ENCODE results near the gene MAGOH. TPM values are rescaled to one million over a fixed set of nuclear protein-coding genes. Genes with fewer than 3 reads are reported as not detected.

The MAGOH gene
- total and polyA plus RNA-seq, 2 of the 13 experiments (the other 11 are each of a cell fraction or from before 2014, with no cell fraction given), result 24.1 to 87.0 TPM

DNA sequence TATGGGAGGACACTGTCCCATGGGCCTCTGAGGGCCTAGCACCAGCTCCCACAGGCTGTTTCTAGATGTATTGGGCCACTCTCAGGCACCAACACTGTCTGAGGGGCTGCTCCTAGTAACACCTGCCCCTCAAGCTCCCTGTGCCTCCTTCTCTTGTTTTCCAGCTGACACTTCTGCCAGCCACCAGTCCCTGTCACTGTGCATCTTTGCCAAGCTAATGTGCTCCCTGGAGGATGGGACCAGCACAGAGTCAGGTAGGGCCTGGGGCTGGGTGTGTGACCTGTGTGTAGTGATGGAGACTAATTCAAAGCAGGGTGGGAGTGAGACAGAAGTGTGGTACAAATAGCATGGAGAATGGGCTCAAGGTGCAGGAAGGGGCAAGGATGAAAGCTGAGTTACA lies 29.4 kb upstream of the MAGOH start (continued):
- TF ChIP-seq, protein P1, sequence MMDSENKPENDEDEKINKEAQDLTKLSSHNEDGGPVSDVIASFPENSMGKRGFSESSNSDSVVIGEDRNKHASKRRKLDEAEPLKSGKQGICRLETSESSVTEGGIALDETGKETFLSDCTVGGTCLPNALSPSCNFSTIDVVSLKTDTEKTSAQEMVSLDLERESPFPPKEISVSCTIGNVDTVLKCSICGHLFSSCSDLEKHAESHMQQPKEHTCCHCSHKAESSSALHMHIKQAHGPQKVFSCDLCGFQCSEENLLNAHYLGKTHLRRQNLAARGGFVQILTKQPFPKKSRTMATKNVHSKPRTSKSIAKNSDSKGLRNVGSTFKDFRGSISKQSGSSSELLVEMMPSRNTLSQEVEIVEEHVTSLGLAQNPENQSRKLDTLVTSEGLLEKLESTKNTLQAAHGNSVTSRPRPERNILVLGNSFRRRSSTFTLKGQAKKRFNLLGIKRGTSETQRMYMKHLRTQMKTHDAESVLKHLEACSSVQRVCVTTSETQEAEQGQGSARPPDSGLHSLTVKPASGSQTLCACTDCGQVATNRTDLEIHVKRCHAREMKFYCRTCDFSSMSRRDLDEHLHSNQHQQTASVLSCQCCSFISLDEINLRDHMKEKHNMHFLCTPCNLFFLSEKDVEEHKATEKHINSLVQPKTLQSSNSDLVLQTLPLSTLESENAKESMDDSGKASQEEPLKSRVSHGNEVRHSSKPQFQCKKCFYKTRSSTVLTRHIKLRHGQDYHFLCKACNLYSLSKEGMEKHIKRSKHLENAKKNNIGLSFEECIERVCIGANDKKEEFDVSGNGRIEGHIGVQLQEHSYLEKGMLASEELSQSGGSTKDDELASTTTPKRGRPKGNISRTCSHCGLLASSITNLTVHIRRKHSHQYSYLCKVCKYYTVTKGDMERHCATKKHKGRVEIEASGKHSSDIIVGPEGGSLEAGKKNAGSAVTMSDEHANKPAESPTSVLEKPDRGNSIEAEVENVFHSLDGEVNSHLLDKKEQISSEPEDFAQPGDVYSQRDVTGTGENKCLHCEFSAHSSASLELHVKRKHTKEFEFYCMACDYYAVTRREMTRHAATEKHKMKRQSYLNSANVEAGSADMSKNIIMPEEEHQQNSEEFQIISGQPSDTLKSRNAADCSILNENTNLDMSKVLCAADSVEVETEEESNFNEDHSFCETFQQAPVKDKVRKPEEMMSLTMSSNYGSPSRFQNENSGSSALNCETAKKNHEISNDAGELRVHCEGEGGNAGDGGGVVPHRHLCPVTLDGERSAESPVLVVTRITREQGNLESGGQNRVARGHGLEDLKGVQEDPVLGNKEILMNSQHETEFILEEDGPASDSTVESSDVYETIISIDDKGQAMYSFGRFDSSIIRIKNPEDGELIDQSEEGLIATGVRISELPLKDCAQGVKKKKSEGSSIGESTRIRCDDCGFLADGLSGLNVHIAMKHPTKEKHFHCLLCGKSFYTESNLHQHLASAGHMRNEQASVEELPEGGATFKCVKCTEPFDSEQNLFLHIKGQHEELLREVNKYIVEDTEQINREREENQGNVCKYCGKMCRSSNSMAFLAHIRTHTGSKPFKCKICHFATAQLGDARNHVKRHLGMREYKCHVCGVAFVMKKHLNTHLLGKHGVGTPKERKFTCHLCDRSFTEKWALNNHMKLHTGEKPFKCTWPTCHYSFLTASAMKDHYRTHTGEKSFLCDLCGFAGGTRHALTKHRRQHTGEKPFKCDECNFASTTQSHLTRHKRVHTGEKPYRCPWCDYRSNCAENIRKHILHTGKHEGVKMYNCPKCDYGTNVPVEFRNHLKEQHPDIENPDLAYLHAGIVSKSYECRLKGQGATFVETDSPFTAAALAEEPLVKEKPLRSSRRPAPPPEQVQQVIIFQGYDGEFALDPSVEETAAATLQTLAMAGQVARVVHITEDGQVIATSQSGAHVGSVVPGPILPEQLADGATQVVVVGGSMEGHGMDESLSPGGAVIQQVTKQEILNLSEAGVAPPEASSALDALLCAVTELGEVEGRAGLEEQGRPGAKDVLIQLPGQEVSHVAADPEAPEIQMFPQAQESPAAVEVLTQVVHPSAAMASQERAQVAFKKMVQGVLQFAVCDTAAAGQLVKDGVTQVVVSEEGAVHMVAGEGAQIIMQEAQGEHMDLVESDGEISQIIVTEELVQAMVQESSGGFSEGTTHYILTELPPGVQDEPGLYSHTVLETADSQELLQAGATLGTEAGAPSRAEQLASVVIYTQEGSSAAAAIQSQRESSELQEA (CRISPR knock-in tag; IDR thresholded peaks at IDR 0.05; ENCODE audit: not compliant biosample characterization), result no peak
- no peak for TF ChIP-seq ZNF121 (CRISPR knock-in tag; IDR thresholded peaks at IDR 0.05)

DNA sequence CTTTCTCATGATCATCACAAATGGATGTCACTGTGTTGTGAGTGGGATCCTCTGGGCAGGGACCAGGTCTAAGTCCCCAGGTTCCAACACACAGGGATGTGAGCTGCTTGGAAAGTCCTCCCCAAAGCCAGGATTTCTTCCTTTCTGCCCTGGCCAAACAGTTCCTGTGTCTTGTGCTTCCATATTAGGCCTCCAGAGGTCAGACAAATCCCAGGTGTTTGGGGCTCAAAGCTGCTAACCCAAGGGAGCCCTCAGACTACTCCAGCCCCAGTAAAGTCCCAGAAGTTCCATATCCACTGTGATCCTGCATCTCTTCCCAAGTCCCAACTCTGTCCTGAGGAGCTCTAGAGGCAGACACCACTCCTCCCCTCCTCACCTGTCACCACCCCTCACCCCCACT lies 27.7 kb upstream of the MAGOH start:
- Histone ChIP-seq H3K27me3 (ENCODE audit: control insufficient read depth in 1 of 2, insufficient read depth in 2 of 2, low read length in 2 of 2) (no peaks in the 10 kb centered on the region), H4K20me1 (ENCODE audit: insufficient read depth, low read length) (no peaks in the 10 kb centered on the region), H3K36me3 (replicated peaks in 1 of 2; ENCODE audit: control insufficient read depth in 1 of 2, insufficient read depth in 2 of 2, low read length in 2 of 2) (peaks cover 25 to 50% of the 10 kb centered on the region in 2 experiments; a peak in 4 of 5 replicates), H3K27ac (ENCODE audit: extremely low read length, insufficient read depth, low read length) (no peak overlapping the region), H2AFZ (ENCODE audit: low read length) (no peak overlapping the region), H3K9ac (ENCODE audit: insufficient read depth, low read depth, low read length) (no peak overlapping the region), H3K4me3 (replicated peaks in 1 of 3; ENCODE audit: insufficient read depth in 1 of 3, low read depth in 2 of 3, low read length in 3 of 3) (no peak overlapping the region), H3K4me2 (ENCODE audit: low read depth, low read length) (no peak overlapping the region), H3K79me2 (ENCODE audit: insufficient read depth, low read length) (no peaks in the 10 kb centered on the region), H3K4me1 (ENCODE audit: insufficient read depth, low read length) (no peaks in the 10 kb centered on the region), H3K9me3 (ENCODE audit: low read length) (no peaks in the 10 kb centered on the region)
- ATAC-seq (peak; percentile 67), FAIRE-seq (no peak), DNase-seq (ENCODE audit: low spot score) (peak; percentile 17)
- BruUV-seq (replicated peaks), result no TSS peak
- peak; percentile 54 for TF ChIP-seq STAG1 (CRISPR knock-in tag; IDR thresholded peaks at IDR 0.05)
- TF ChIP-seq, protein P2, sequence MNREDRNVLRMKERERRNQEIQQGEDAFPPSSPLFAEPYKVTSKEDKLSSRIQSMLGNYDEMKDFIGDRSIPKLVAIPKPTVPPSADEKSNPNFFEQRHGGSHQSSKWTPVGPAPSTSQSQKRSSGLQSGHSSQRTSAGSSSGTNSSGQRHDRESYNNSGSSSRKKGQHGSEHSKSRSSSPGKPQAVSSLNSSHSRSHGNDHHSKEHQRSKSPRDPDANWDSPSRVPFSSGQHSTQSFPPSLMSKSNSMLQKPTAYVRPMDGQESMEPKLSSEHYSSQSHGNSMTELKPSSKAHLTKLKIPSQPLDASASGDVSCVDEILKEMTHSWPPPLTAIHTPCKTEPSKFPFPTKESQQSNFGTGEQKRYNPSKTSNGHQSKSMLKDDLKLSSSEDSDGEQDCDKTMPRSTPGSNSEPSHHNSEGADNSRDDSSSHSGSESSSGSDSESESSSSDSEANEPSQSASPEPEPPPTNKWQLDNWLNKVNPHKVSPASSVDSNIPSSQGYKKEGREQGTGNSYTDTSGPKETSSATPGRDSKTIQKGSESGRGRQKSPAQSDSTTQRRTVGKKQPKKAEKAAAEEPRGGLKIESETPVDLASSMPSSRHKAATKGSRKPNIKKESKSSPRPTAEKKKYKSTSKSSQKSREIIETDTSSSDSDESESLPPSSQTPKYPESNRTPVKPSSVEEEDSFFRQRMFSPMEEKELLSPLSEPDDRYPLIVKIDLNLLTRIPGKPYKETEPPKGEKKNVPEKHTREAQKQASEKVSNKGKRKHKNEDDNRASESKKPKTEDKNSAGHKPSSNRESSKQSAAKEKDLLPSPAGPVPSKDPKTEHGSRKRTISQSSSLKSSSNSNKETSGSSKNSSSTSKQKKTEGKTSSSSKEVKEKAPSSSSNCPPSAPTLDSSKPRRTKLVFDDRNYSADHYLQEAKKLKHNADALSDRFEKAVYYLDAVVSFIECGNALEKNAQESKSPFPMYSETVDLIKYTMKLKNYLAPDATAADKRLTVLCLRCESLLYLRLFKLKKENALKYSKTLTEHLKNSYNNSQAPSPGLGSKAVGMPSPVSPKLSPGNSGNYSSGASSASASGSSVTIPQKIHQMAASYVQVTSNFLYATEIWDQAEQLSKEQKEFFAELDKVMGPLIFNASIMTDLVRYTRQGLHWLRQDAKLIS (CRISPR knock-in tag; IDR thresholded peaks at IDR 0.05), result no peak
- TF ChIP-seq, protein P3, sequence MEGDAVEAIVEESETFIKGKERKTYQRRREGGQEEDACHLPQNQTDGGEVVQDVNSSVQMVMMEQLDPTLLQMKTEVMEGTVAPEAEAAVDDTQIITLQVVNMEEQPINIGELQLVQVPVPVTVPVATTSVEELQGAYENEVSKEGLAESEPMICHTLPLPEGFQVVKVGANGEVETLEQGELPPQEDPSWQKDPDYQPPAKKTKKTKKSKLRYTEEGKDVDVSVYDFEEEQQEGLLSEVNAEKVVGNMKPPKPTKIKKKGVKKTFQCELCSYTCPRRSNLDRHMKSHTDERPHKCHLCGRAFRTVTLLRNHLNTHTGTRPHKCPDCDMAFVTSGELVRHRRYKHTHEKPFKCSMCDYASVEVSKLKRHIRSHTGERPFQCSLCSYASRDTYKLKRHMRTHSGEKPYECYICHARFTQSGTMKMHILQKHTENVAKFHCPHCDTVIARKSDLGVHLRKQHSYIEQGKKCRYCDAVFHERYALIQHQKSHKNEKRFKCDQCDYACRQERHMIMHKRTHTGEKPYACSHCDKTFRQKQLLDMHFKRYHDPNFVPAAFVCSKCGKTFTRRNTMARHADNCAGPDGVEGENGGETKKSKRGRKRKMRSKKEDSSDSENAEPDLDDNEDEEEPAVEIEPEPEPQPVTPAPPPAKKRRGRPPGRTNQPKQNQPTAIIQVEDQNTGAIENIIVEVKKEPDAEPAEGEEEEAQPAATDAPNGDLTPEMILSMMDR (CRISPR knock-in tag; IDR thresholded peaks at IDR 0.05), result peak; percentile 46
- intact Hi-C loops (cut with micrococcal nuclease; ENCODE audit: unreplicated experiment), result no loop called here
- ChIA-PET POLR2A (no interaction called here), CTCF (ENCODE audit: low intra/inter-chr PET ratio, low total read pairs) (interaction anchor here (1.5 kb wide), 1 partner anchor 128 kb away, joined by 4 read pairs; no protein-coding TSS in a partner anchor)
- in situ Hi-C loops (cut with HindIII; ENCODE audit: extremely low pct_ligation_motif_present, low pct_unique_long_range_greater_than_20kb), result no loop called here

Measured in HepG2 (cell line).